ENCODE data around the gene ZBTB7C.

Gene ZBTB7C

DNA sequence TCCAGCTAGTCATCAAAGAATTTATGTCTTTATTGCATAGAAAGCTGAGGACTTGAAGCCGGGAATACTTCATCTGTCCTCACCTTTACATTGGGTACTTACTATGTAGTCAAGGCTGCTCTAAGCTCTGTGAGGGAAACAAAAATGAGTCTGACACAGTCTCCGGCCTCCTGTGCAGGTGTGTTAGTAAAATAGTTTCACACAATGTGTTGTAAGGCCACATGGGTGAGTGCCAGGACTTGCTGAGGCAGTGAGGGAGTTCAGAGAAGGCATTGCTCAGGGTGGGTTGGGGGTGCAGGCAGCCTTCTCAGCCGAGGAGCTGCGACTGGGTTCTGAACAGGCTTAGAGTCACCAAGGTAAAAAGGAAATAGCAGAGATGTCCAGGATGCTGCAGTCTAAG lies 424.2 kb downstream of the ZBTB7C start:
- DNase-seq: no peak

- no peak for DNase-seq
These were observed 425.2 kb downstream of the ZBTB7C start for GRCh38 chr18:47983946-47984345.

DNA sequence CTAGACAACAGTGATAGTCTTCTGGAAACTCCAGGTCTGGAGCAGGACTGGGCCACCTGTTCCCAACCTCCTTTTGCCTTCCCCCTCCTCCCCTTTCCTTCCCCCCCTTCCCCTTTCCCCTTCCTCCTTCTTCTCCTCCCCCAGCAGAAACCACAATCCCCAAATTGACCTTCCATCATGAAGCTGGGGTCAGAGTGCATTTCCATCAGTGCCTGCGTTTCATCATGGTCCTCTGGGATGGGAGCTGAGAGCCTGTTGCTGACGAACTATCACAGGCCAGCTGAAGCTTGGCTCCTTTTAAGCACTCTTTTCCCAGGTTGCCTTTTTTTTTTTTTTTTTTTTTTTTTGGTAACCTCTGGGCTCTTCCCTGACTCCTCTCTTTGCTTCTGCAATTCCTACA lies 426.1 kb downstream of the ZBTB7C start:
- DNase-seq: no peak

DNA sequence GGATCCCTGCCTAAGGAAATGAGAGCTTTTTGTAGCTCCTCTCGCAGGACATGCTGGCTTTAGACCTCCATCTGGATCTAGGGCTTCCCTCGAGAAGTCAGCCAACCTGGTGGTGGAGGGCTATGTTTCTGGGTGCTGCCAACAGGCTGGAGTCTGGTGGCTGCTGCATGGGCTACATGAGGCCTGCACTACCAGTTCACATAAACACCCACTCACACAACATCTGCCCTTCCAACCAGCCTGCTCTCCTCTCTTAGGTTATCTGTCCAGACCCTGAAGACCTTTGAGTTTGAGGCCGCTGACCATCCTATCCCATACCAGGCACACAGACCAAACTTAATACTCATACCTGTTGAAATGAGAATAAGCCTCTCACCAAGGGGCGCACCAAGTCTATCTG lies 427.4 kb downstream of the ZBTB7C start:
- no peak for DNase-seq

- DNase-seq: no peak
These were observed 427.9 kb downstream of the ZBTB7C start for GRCh38 chr18:47981320-47981719.

GRCh38 chr18:47979611-47980200 lies 429.5 kb downstream of the ZBTB7C start:
- DNase-seq: no peak

DNA sequence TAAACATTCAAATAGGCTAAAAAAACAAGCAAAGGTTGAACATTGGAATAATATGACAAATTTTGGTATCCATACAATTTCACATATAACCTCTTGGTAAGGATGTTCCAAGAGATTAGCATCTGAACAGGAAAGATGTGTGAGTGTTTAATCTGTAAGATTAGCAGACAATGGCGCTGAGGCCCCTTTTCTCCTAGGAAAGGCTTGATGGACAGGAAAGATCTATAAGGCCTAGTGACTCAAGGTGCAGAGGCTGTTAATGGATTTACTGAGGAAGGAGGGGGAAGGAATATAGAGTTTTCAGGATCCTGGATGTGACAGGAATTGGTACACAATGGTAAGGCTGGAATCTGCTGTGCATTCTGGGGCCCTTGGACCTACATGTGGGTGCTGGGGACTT lies 430.6 kb downstream of the ZBTB7C start:
- no peak for DNase-seq

DNA sequence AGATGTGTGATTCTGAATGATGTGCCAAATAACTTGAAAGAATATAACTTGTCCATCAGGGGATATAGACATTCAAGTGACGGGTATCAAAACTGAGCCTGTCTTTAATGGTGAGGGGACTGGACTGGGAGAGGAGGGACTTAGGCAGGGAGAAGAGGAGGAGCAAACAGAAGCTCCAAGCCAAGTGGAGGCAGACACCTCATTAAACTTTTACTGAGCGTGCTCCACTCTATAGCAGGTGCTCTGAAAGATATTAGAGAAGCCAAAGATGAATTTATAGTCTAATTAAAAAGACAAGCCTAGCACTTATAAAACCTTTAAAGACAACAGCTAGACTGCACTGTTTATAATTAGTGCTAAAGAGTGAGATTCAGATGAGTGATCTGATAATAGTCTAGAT lies 431.0 kb downstream of the ZBTB7C start:
- no peak for DNase-seq

Measured in fibroblast of skin of abdomen (primary cell).